Activated CD4-positive, alpha-beta T cell treated with anti-CD3 and anti-CD28 coated beads, Interleukin-2, Interleukin-6, amounts not matched to agents 100 ng/mL and 50 ng/mL, durations not matched to agents 16 hours and 8 hours (primary cell): ENCODE results near the gene GRIN2B.

Experiments used
- DNase-seq: peaks from one replicate; pipeline ENCODE4 v3.0.0-alpha.2; 2020

Gene GRIN2B

DNA sequence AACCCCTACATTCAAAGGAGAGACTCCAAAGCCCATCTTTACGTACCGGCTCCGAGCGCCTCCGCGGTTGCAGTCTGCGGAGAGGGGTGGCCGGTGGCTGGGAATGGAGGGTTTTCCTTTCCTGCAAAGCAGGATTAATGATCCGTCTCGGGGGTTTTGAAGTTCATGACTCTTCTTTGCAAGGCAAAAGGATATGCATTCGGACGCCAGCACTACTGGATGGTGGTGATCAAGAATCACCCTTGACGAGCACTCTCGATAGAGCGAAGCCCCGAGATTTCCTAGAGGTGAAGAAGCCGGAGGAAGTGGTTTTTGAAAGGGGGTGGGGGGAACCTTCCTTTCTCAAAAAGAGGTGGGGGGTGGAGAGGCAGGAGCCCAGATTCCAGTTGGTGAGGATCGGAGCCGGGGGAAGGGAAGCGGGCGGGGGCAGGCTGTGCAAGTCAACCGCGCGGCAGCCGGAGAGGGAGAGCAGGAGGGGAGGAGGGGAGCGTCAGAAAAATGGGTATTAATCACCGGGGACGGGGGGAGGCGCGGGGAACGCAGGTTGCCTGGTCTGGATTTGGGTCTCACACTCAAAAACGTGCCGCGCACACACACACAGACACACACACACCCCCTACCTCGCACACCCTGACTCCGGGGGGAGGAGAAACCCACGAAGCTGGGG, at the start of gene GRIN2B:
GRIN2B (minus strand) TSS at position 307 of the 667 bp plus-strand sequence. CDS start 115,394 bp downstream, outside the sequence.
- DNase-seq: no peak

DNA sequence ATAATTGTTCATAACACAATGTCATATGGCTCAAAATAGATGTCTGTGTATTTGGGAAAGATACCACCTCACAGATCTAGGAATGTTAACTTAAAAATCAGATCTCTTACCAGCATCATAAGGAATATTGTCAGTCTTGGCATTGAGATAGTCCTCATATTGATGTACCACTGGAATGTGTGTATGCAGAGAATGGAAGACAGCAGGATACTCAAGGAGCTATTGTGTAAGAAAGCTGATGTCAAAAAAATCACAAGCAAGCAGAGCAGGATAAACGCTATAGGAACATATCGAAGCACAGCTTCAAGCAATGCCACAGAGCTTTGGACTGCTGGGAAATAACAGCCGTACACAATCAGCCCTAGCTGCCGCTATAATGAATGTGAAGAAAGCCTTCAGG, 45.1 kb upstream of the GRIN2B start:
- no peak for DNase-seq

DNA sequence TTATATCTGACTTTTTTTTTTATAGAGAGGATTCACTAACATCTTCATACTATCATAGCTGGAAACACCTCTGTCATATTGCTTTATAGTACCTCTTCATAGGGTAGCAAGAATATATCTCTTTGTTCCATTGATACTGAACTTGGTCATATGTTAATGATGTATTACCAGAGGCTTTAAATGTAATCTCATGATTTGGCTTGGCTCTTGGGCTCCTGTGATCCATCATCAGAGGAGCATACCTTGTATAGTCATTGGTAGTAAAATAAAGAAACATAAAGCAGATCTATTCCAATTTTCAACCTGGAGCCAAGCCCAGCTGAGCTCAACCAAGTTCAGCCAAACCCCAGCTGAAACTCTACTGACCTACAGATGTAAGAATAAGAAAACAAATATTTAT, 43.2 kb upstream of the GRIN2B start:
- DNase-seq: no peak

DNA sequence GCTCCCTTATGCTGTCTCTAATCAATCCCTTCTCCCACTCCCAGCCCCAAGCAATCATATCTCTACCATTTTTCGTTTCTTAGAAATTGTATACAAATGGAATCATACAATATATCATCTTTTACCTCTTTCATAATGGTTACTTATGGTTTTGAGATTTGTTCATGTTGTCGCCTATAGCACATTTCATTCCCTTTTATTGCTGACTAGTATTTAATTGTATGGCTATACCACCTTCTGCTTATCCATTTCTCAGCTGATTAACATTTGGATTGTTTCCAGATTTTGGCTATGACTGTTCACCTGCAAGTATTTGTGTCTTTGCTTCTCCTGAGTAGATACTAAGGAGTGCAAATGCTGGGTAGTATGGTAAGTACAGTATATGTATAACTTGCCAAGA, 36.7 kb upstream of the GRIN2B start:
- DNase-seq: no peak

DNA sequence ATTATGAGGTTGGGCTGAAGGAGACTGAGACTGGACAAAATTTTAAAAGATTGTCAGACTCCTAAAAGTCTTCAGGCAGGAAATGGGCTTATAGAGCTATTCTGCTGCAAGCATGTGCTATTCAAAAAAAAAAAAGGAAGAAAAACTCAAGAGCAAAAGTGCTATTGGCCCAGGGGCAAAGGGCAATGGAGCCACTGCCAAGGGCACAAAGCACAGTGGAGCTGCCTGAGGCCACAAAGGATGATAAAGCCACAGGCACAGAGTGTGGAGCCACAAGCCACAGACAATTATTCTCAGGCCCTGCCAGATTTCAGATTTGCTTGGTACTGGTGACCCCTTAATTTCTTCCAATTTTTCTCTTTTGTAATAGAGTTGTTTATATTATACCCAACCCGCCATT, 29.6 kb upstream of the GRIN2B start:
- no peak for DNase-seq

DNA sequence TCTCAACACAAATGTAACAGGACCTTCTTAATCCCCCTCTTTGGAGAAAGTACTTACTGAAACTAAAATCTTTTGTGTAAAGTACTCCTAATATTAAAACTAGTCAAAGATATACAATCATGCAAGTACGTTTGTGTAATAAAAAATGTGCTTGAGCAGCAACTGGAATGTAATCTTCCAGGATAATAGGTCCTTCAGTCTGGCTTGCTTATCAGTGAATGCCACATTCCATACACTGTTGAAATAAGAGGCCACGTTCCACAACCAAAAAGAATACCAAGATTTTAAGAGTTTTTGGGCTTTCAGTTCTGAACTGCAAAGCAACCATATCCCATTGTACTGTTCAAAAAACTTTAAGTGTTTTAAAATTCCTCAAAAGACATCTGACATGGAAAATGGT, 26.2 kb upstream of the GRIN2B start:
- DNase-seq: no peak

DNA sequence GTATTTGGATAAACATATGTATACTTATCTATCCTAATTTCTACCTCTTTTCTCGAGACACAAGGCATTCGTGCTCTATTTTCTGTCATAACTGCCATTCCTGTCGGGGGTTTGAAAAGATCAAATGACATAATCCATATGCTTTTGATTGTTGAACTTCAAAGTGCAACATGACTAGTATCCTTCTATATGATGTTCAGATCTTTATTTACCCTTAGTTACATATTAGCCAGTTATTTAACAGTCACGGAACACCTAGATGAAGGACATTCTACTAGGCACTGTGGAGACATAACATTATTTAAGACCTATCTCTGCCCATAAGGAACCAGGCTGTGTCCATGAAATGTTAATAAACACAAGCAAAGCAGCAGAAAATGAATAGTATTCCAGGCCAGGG, 11.2 kb upstream of the GRIN2B start:
- no peak for DNase-seq

DNA sequence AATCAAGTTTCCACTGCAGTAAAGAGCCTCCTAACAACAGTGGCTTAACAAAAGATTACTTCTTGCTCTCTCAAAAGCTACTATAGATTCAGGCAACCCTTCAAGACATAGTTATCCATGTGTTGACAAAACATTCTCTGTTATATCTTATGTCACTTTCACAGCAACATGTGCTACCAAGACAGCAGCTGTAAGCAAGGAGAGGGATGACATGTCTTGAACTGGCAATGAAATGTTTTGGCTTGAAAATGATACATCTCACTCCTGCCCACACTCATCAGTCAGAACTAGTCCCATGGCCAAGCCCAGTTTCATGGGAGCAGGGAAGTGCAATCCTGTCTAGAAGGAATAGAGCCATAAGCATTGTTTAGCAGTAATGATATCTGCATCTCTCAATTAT, 10.7 kb upstream of the GRIN2B start:
- DNase-seq: no peak

DNA sequence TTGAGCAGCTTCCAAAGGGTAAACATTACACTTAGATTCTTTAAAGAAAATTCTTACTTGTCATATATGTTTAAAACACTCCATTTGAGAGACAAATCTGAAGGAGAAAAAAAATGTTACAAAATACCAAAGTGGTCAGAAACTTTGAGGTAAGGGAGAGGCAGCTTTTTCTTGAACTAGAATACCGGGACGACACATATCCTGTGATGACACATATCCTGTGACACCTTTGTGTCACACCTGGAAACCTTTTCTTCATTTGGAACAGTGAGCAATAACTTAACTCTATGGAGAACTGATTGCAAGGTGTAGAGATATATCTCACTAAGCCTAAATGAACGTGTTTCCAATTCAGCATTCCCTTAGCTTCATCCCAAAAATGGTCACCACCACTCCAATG, 4.6 kb upstream of the GRIN2B start:
- DNase-seq: no peak

DNA sequence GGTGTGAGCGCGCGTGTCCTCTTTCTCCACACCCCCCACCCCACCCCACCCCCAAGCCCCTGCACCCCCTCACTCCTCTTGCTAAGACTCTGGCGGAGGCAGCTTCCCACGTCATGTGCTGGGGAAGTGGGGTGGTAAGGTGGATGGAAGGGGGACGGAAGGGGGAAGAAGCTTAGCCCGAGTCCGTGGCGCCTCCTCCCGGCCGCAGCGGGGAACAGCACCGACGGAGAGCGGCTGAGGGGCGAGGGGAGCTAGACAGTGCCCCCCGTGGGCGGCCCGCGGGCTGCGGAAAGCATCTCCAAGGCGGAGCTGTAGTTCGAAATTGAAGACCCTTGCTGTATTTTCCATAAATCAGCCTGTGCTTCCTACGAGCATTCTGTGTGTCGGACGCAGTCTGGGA, 588 bp upstream of the GRIN2B start:
- no peak for DNase-seq

DNA sequence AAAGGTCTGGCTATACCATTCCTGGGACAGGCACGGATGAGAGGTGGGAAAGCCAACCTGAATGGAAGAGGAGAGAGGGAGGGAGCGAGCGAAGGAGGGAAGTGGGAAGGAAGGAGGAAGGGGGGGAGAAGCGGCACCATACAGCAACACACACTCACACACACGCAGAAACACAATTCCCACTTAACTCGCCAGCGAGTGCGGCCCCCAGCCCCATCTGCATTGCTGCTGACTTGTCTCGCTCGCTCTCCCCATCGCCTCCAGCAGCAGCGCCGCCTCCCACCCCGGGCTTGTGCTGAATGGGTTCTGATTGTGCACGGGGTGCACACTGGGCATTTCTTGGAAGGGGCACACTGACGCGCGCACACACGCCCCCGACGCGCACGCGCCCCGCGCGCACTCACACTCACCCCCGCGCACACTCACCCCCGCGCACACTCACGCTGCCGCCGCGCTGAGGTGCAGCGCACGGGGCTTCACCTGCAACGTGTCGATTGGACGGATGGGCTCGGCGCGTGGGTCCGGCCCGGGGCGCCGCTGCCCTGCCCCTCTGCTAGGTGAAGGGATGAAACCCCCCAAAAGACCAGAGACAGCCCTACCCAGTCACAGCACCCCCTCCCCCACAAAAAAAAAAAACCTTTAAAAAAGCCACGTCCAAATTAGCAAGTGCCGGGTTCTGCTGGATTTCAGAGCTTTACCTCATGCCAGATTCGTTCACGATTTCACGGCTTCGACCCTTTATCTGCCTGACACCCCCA, 685 bp downstream of the GRIN2B start:
- no peak for DNase-seq

DNA sequence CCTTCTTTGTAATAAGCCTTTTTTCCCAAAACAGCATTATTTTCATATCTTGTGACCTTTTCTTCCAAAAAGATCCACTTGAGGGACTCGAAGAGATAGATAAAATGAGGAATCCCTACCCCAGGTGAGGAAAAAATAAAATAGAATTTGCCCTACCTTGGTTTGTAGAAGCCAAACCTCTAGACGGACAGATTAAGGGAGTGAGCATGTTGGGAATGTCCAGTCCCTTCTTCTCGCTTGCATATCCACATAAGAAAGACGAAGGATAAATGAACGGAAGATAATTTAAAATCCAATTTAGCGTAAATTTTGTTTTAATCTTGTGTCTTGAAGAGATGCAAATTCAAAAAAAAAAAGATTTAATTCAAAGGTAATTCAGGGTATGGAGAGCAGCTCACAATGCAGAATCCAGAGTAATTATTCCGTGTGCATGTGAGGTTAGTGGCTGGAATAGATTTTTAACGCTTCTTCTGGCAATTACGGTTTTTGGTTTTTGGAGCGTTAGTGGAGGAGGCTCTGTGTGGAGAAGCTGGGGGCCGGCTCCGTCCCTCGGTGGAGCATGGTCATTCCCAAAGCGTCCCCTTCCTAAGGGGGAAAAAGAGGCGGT, 1.5 kb downstream of the GRIN2B start:
- DNase-seq: no peak

DNA sequence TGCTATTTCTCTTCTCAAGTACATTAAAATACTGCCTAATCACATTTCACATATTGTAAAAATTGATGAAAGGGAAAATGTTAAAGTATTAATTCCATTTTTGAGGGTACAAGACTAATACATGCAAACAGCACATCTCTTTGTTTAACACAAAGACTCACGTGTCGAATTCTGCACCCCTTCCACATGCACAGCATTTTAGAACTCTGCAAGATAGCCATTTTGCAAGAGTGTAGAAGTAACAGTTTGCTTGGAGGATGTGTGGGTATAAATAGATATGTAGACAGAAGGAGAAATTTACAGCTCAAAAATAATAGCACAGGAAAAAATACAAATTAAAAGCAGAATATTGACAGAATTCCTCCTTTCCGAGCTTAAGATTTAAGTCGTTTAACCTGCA, 2.5 kb downstream of the GRIN2B start:
- DNase-seq: no peak

DNA sequence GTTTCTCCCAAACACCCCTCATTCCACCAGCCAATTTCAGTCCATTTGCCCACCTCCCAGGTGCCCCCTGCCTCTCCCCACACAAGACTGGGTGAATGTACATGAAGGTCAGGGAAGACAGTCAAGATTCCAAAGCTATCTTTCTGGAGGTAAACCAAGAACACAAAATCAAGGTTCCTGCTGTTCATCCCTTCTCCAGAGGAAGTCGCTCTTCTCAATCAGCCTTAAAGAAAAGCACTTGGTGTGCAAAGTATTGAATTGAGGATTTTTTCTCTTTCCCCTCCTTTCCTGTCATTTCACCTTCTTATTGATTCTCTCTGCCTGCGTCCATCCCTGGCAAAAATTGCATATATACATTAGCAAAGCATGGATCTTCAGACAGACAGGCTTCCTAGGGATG, 4.5 kb downstream of the GRIN2B start:
- no peak for DNase-seq

DNA sequence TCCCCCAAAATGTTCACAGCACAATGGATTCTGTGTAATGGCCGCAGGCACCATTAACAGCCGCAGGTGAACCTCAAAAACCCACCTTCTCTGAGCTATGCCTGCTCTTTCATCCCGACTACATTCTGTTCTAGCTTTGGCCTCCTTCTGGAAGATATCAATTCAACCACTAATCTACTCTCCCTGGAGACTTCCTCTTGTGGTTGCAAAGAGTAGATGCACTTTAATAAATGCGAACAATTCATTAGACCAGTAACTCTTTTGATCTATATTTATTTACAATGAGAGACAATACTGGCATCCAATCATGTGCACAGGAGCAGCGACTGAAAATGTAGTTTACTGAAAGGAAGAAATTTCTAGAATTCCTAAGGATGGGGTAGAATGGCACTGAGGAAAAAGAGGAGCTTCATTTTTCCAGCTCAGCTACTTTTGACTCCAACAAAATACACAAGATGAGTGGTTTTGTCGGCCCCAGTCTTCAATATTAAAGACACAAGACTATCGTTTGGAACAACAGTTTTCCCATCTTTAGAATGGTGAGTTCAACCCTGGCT, 5.3 kb downstream of the GRIN2B start:
- no peak for DNase-seq

DNA sequence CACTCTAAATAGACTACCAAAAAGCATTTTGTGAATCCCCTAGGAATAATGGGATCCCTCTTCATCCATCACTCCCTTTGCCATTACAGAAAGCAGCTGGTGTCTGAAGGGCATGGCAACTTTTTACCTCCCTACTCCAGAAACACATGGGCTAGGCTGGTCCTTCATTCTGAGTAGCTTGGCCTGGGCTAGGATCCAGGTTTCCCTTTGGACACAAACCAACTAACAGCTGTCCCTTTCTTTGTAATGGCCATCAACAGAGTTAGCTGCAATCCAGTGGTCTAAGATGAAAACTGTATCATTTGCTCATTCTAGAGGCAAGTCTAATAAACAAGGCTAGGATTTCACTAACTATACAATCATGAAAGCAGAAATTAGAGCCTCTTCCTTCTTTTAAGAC, 7.4 kb downstream of the GRIN2B start:
- DNase-seq: no peak

DNA sequence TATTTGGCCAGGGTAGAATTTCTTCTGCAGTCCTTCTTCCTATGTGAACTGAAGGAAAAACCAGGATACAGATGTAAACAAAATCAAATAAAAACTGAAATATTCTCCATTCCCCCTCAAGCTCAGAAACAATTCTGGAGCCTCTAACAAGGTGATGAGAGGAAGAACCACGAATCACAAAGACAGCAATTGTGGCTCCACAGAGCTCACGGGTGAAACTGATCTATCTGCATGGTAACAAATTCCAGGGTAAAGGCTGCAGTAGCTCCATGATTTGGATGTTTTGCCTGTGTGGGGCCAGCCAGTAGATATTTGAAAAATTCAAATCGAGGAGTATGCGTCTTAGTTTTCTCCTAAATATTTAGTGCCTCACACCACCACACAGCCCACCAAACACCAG, 10.6 kb downstream of the GRIN2B start:
- DNase-seq: no peak

DNA sequence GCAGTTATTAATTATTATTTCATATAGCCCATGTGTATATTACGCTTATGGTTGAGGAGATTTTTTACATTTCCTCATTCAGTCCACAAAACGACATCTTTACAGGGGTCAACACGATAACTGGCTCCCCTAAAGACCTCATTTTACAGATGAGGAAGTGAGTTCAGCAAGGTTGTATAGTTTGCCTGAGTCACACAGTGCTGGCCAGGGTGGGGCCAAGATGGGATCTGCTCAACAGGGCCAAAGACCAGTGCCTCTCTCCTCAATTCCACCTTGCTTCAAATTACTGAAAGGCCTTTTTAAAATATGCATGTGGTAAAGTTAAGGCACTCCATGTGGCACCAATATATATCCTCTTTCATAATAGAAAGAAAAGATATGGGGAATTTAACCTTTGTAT, 13.1 kb downstream of the GRIN2B start:
- DNase-seq: no peak

DNA sequence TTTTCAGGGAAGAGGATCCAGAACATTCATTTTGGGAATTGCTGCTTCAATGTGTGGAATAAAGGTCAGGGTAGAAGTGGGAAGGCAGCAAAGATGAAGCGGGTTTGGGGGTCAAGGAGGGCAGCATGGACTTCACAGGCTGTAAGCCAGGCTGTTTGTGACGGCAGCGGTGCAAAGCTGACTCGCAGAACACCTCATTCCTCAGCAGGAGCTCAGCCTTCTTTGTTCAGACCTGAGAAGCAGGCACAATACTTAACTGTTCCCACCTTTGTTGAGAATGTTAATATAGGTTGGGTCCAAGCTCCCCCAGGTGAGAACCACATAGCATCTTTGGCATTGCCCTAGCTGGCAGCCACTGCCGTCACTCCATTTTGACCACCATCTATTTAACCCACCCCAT, 16.7 kb downstream of the GRIN2B start:
- DNase-seq: no peak

DNA sequence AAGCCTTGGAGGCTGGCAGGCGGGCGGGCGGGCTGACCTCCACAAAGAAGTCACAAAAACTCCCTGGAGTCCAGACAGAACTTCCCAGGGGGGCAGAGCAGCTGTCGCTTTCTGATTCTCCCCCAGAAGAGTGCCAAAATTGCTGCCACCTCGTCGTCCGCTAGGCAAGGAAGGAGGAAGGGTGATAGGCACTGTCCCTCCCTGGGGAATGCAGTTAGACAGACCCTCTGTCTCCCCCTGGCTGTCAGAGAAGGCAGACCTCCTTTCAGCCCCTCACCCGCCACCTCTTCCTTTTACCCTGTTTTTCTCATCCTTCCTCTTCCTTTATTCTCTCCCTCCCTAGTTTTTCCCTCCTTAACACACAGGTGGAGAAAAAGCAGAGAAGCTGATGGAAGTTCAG, 18.7 kb downstream of the GRIN2B start:
- no peak for DNase-seq

DNA sequence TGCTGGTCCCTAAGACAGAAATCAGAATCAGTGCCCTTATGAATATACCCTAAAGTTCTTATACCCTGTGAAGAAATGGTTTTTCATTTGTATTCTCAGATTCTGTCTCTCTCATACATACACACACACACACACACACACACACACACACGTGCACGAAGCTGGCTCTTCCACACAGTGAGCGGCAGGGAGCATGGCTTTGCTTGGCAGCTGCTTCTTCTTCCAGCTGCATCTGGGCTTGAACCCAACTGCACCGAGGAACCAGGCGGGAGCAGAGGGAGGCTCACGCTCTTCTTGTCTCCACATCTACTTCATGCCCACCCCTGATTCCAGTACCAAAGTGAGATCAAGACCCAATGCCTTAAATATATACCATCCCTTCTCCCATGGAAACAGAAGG, 19.4 kb downstream of the GRIN2B start:
- no peak for DNase-seq

DNA sequence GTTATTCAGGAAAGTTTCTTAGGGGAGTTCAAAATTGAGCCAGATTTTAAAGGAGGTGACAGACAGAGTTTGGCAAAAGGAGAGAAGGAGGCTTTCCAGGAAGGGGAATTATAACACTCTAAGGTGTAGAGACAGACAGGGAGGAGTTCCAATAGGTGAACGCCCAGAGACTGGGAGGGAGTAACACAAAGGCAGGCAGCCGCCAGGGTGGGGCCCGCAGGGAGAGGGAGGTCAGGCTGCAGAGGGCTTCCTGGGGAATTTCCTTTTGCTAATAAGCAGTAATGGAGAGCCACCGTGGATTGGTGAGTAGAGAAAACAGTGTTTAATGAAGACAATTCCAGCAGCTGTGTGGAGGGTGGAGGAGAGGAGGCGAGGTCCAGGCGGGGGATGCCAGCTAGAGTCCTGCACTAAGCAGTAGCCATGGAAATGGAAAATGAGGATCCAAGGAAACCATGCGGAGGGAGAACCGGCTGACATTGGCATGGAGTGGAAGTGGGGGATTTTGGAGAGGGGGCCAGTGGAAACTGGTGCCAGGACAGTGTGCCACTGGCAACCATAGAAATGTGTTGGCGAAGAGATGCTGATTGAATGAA, 22.2 kb downstream of the GRIN2B start:
- DNase-seq: no peak

DNA sequence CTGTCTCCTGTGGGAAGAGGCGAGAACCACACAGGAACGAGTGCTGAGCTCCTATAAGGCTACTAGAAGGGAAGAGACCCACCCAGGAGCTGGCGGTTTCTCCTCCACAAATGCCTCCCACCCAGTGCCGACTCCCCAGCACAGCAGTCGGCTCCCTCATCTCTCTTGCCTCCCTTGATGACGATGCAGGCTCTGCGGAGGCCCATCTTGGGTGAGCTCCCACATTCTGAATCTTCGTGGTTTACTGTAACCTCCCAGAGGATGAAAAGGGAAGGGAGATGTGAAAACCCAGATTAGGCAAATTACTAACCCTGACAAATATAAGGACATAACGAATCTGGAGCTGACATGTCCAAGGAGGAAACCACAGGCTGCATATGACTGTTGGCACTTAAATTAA, 23.8 kb downstream of the GRIN2B start:
- DNase-seq: no peak
